Activated CD4-positive, alpha-beta T cell treated with anti-CD3 and anti-CD28 coated beads, Interleukin-2, amount 50 U/mL, for 16 hours (primary cell): ENCODE data around the gene TMEM131L.
"Not testable (repeated sequence)": the region's sequence is repeated elsewhere in the genome, so short reads cannot be mapped to it uniquely, and the experiment has no call there.

Experiments
- DNase-seq: peaks from one replicate; pipeline ENCODE4 v3.0.0-alpha.2; 2020

TMEM131L gene

DNA sequence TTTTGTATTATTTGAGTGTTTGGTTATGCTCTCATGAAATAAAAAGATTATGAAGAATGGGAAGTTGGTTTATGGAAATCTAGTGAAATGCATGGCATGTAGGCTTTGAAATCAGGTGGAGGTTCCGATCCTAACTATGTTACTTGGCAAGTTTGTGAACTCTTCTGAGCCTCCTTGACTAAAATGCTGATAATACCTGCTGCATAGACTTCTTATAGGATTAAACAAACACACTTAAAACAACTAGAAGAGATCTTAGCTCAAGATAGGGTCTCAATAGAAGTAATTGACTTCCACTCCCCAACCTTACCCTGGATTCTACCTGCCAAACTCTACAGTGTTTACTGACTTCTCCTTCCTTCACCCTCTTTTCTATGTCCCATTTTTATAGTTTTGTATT, 195.7 kb downstream of the TMEM131L start:
- no peak for DNase-seq

DNA sequence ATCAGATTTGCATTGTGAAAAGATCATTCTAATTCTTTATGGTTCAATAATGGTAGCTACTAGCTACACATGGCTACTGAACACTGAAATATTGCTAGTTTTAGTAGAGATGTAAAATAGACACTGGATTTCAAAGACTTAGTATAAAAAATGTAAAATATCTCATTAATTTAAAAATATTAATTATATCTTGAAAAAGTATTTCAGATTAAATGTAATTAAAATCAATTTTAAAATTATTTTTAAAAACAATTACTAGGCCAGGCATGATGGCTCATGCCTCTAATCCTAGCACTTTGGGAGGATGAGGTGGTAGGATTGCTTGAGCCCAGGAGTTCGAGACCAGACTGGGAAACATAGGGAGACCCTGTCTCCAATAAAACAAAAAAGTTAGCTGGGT, 197.5 kb downstream of the TMEM131L start:
- no peak for DNase-seq

DNA sequence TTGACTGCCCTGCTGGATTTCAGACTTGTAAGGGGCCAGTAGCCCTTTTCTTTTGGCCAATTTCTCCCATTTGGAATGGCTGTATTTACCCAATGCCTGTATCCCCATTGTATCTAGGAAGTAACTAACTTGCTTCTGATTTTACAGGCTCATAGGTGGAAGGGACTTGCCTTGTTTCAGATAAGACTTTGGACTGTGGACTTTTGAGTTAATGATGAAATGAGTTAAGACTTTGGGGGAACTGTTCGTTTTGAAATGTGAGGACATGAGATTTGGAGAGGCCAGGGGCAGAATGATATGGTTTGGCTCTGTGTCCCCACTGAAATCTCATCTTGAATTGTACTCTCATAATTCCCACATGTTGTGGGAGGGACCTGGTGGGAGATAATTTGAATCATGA, 200.3 kb downstream of the TMEM131L start:
- not testable (repeated sequence) for DNase-seq

DNA sequence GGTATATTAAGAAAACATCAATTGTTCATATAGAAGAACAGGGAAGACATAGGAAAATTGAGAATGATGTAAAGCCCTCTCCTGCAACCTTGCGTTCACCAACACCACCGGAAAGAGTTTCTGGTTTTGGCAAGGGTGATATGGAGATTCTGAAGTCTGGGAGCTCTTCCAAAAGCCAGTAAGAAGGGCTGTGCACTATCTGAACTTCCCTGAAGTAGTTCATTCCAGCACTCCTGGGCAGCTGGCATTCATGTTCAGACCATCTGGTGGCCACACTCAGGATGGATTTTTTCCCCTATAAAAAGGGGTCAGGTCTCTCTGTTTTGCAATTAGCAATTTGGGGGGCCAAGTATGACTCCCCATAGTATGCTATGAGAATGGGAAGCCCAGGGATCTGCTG, 202.5 kb downstream of the TMEM131L start:
- DNase-seq: no peak

DNA sequence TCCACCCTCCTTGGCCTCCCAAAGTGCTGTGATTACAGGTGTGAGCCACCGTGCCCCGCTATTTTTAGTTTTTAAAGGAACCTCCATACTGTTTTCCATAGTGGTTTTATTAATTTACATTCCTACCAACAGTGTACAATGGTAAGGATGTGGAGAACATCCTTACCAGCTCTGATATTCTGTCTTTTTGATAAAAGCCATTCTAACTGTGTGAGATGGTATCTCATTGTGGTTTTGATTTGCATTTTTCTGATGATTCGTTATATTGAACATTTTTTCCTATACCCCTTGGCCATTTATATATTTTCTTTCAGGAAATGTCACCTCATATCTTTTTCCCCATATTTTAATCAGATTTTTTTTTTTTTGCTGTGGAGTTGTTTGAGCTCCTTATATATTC, 203.7 kb downstream of the TMEM131L start:
- no peak for DNase-seq

DNA sequence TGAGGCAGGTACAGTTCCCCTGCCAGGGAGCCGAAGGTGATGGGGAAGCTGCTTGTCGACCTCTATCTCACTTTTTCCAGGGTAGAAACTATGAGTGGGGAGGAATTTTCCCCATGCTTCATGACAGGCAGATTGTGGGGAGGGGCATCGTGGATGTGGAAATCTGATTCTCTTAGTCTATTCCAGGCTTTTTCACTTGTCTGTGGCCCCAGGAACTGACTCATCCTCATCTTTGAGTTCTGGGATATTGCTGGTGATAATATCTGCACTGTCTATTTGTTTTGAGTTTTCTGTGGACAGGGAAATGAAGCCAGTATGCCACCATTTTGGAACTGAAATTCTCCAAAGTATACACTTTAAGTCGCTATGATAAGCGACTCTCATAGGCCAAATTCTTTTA, 210.3 kb downstream of the TMEM131L start:
- DNase-seq: no peak

DNA sequence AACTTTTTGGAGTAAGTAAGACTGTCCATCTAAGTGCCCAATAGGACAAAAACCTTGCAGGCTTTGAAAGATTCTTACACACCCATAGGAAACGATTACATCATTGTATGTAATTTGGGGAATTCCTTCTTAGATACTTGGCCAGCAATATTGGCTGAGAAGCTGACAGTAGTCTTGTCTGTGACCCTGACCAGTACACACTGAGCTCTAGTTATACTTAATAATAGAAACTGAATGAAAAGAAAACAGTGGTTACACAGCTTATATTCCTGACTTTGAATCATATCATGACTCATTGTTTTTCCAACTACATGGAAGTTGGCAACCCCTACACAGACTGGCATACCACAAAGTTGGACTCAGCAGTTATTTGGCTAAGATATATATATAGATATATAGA, 210.8 kb downstream of the TMEM131L start:
- no peak for DNase-seq

DNA sequence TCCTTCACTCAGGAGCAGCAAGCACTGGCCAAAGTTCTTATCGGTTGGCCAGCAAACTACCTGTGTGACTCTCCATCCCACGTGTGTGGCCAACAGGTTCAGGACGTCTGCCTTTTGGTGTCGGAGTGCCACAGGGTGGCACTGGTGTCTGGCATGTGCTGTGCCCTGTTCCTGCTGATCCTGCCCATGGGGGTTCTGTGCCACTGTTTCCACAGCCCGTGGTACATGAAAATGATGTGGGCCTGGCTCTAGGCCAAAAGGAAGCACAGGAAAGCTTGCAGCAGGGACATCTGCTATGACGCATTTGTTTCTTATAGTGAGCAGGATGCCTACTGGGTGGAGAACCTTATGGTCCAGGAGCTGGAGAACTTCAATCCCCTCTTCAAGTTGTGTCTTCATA, 213.3 kb downstream of the TMEM131L start:
- DNase-seq: no peak

DNA sequence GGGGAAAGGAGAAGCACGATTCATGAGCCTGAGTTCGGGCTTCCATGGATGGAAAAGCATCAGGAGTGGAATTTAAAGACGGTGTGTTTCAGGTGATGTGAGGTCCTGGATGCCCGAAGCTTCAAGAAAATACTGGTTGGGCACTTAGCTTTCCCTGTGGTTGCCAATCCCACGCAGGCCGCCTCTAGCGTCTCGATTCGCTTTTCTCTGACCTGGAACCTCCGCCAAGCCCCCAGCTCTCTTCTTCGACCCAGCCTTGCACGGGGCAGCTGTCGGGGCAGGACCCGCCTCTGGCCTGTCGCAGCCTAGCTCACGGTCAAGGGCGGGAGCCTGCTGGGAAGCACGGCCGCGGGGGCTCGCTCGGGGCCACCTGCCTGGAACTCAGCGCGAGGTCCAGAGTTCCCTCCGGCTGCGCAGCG, 217.6 kb downstream of the TMEM131L start:
- no peak for DNase-seq

DNA sequence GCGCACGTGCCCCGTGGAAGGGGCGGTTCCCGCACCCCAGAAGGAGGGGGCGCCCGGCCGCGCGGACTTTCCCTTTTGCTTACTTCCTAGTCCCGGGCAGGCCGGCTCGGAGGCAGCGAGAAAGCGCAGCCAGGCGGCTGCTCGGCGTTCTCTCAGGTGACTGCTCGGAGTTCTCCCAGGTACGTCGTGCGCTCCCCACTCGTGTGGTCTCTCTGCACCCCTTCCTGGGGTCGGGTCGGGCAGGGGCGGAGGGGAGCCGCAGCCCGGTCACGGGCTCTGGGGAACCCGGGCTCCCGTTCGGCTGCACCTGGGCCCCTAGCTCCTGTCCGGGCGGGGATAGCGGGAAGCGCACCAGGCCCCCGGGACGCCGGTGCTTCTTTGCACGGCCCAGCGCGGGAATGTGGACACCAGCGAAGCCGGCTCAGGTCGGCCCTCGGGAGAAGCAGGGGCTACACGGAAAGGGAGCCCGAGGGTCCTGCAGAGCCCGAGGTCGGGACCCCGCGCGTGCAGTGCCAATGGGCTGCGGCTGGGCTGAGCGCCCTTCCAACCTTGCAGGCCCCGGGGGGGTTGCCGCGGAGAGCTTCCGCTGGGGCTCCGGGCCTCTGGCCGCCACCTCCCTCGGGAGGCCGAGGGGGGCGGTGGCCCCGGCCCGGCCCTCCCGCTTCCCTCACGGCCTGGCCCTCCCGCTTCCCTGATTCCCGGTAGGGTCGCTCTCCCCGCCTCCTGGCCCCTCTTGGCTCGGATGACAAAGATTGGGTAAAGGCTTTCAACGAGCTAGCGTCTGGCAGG, 218.2 kb downstream of the TMEM131L start, which contains the start of gene TLR2:
Gene TLR2, plus strand, starts transcription at position 99 of the 789 bp plus-strand sequence. CDS start 18,628 bp downstream, outside the sequence.
- peak; percentile 21 for DNase-seq

DNA sequence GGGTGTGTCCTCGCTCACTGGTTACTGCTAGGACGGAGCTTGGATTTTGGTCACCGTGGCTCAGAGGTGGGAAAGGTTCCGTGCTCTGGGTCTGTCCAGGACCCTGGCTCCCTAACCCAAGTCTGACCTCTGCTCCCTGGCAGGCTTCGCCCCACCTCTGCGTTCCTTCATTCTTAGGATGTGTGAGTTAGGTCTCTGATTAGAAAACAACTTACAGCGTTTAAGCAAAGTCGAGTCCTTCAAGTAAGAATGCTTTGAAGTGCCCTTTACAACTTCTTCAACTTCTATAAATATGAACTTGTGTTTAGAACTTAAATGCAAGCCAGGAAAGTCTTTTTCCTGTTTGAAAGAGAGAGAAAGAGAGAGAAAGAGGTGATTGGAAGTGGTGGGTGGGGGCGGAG, 218.8 kb downstream of the TMEM131L start:
- no peak for DNase-seq
